A549 treated with Mapracorat at 1 μM for 4 hours (cell line): ENCODE results near the gene POMT1. TPM values are rescaled to one million over a fixed set of nuclear protein-coding genes. Genes with fewer than 3 reads are reported as not detected.

Source experiments
- total RNA-seq: library from RNA; stranded (reverse); fragments of 200-300 nt; extraction: Qiagen RNA extraction; gene quantifications from 5 replicates; pipeline ENCODE4 v1.2.3, GENCODE V29; 2022

Gene POMT1, protein sequence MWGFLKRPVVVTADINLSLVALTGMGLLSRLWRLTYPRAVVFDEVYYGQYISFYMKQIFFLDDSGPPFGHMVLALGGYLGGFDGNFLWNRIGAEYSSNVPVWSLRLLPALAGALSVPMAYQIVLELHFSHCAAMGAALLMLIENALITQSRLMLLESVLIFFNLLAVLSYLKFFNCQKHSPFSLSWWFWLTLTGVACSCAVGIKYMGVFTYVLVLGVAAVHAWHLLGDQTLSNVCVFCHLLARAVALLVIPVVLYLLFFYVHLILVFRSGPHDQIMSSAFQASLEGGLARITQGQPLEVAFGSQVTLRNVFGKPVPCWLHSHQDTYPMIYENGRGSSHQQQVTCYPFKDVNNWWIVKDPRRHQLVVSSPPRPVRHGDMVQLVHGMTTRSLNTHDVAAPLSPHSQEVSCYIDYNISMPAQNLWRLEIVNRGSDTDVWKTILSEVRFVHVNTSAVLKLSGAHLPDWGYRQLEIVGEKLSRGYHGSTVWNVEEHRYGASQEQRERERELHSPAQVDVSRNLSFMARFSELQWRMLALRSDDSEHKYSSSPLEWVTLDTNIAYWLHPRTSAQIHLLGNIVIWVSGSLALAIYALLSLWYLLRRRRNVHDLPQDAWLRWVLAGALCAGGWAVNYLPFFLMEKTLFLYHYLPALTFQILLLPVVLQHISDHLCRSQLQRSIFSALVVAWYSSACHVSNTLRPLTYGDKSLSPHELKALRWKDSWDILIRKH
- total RNA-seq = 13.5 to 18.5 TPM (median 17.5 TPM) in 5 replicates

GRCh38 chr9:131502781-131503625, at the start of gene POMT1:
POMT1 (plus strand) TSS chr9:131502918; CDS start chr9:131504219, 1,301 bp downstream.

DNA sequence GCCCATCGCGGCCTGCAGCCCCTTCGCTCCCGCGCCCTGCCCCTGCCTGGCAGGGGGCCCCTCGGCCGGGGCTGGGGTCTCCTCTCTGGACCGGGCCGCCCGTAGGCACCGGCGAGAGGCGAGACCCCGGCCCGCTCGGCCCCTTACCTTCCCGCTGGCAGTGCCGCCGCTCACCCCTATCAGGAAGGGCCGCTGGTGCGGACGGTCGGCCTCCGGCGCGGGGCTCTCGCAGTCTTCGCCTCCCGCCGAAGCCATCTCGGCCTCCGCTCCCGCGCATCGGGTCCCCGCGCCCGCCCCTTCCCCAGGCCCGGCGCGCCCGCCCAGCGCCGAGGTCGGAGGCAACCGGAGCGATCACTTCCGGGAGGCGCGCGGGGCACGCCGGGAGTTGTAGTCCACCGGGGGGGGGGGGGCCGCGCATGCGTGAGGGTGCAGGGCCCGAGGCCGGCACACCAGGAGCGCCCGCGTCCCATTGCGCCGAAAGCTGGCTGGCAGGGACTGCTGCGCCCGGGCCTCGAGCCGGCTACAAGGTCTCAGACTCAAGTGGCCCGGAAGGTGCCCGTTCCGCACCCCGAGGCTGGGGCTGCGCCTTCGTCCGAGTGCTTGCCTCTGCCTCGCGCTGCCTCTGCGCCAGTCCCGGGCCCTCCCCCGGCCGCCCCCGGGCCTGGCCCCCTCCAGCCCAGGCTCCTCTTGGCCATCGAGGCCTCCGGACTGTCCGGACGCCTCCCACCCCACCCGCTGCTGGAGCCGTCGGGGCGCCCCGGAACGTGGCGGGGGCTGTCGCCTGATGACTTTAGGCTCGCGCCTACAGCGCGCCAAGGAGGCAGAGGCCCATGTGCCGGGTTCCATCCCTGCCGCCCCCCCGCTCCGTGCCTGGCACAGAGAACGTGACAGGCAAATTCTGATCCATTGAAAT, 28.5 kb downstream of the POMT1 start, which contains the start of gene UCK1:
Gene UCK1 (minus strand): TSS at position 344 of the 913 bp plus-strand sequence. CDS start 89 bp downstream, at position 255.

DNA sequence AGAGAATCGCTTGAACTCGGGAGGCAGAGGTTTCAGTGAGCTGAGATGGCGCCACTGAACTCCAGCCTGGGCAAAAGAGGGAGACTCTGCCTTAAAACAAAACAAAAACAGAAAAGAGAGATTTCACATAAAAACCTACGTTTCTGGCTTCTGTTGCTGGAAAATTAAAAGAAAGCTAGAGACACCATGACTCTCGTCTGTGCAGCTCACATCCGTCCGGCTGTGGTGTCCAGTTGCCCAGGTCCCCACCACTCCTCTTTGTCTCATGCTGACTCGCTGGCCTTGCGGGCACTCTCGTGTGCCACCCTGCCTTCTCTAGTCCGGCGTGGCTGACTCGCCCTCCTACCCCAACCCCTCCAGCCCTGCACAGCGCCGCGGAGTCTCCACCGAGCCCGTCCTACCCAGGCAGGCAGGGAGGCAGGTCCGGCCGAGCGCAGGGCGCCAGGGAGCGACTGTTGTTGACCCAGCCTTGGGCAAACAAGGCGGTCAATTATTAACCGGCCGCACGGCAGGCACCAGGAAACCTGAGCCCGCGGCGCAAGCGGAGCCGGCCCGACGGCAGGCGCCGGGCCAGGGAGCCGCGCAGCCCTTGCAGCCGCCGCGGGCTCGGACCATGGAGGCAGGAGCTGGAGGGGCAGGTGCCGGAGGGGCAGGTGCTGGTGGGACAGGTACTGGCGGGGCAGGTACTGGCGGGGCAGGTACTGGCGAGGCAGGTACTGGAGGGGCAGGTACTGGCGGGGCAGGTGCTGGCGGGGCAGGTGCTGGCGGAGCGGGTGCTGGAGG, 42.5 kb downstream of the POMT1 start, which contains the start of gene PRRT1B:
Gene PRRT1B (plus strand): TSS at position 521 of the 783 bp plus-strand sequence. CDS start 93 bp downstream, at position 614.

Other genes with a start within 250 kb of the POMT1 start
- gene FAM78A, start 226.4 kb upstream of the POMT1 start, total RNA-seq = 0.16 to 1.0 TPM (median 0.29 TPM) in 5 replicates
- 0.05 TPM in 1 of 5 replicates, not detected in the others for gene PLPP7, start 213.2 kb upstream of the POMT1 start, total RNA-seq
- 44.1 to 78.1 TPM (median 65.1 TPM) in 5 replicates for gene PRRC2B, start 108.8 kb upstream of the POMT1 start, total RNA-seq
- 17.4 to 23.3 TPM (median 22.0 TPM) in 5 replicates for gene UCK1, start 28.3 kb downstream of the POMT1 start, total RNA-seq
- gene PRRT1B, start 42.6 kb downstream of the POMT1 start, total RNA-seq = 0.20 to 0.60 TPM (median 0.35 TPM) in 5 replicates
- 34.3 to 53.4 TPM (median 46.1 TPM) in 5 replicates for gene RAPGEF1, start 237.2 kb downstream of the POMT1 start, total RNA-seq